Stimulated activated CD4-positive, alpha-beta T cell treated with anti-CD3 and anti-CD28 coated beads, Interleukin-12 subunit alpha, Interleukin-12 subunit beta, amount 100 ng/mL, for 48 hours (primary cell): ENCODE results near the gene PPIAL4G.
"Not testable (repeated sequence)": the region's sequence is repeated elsewhere in the genome, so short reads cannot be mapped to it uniquely, and the experiment has no call there.

Experiments used
- DNase-seq, 3 donors: peaks; one replicate each; pipeline ENCODE4 v3.0.0-alpha.2; 2020; ENCODE audit warnings: low read depth in 2 of 3, low spot score in 1 of 3

PPIAL4G gene

DNA sequence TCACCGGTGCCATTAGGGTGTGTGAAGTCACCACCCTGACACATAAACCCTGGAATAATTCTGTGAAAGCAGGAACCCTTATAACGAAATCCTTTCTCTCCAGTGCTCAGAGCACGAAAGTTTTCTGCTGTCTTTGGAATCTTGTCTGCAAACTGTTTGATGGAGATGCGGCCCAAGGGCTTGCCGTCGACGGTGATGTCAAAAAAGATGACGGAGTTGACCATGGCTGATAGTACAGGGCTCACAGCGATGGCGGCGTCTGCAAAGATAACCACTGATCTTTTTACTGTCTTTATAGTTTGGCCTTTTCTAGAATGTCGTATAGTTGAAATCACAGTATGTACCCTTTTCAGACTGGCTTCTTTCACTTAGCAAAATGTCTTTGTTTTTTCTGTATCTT is at the start of gene PPIAL4G:
TSS of gene PPIAL4G (minus strand) at position 274 of the 400 bp plus-strand sequence. CDS start at position 224, 50 bp downstream.
- not testable (repeated sequence) for DNase-seq

DNA sequence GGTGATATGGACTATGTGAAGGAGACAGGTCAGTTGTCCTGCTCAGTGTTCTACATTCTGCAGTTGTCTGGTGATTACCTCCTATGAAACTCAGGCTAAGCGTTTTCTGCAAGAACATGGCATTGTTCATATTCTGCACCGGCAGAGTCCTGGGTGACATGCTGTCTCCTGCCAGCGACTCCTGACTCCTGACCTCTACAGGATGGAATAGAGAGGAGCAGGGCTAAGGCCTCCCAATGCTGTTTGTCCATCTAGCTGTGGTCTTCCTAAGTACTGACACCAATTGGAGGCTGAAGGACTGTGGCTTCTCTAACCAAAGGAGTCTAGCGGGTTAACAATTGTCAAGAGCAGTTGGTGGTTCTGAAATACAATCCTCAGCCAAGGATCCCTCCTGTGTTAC is 49.1 kb upstream of the PPIAL4G start:
- DNase-seq, result not testable (repeated sequence)

- DNase-seq, result peak; percentile 53 to 68 (median 62)
Measured at GRCh38 chr1:148529101-148529567, 46.0 kb upstream of the PPIAL4G start.

DNA sequence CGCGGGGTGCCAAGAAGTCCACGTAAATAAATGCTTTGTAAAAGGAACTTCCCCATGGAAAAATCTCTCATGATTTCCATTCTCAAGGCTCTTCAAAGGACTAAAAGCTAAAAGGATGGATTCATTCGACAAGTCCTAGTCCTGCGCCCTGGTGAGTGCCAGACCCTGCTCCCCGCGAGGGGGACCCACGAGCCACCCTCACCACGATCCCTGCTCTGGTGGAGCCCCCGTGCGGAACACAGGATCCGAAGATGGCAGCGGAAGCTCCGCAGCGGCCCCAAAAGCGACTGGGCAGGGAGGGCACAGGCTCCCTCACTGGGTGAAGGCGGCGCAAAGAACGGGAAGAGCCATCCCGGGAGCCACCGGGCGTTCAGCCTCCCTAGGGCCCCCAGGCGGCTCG is 45.5 kb upstream of the PPIAL4G start:
- DNase-seq, result not testable (repeated sequence)

GRCh38 chr1:148526587-148526986 is 43.5 kb upstream of the PPIAL4G start:
- not testable (repeated sequence) for DNase-seq

DNA sequence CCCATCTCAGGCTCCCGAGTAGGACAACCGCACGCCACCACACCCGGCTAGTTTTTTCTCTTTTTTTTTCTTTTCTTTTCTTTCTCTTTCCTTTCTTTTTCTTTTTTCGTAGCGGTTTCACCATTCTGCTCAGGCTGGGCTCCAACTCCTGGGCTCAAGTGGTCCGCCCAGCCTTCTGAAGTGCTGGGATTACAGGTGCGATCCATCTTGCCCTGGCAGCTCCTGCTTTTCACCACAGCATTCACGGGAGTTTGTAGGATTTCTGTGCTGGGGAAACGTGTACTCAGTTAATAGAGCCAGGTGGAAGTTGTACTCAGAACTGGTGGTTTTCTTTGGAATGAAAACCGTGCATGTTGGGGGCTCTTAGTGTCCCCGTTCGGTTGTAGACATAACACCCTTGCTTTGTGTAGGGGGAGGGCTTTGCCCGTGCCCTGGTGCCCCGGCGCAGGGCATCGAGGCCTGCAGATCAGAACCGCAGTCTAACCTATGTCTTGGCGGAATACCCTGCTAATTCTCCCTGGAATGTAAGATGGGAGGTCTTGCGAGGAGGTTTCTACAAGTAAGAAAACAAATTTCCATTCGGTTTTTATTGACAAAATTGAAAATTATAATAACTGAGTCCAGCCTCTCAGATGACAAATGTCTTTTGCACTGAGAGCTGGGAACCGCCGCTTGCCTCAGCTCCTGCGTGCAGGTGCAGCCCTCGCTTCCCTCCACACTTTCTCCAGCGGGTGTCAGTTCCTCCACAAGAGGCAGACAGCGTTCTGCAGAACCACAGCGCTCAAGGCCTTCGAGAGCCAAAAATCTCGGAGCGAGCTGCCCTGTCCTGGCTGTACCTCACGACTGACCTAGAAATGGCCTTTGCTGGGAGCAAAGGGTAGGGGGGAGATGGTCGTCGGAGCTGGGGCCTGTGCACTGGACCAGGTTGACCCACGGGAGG is 40.4 kb upstream of the PPIAL4G start:
- not testable (repeated sequence) for DNase-seq

- peak; percentile 86 to 93 (median 93) for DNase-seq
Measured at GRCh38 chr1:148522561-148523204, 39.6 kb upstream of the PPIAL4G start.

DNA sequence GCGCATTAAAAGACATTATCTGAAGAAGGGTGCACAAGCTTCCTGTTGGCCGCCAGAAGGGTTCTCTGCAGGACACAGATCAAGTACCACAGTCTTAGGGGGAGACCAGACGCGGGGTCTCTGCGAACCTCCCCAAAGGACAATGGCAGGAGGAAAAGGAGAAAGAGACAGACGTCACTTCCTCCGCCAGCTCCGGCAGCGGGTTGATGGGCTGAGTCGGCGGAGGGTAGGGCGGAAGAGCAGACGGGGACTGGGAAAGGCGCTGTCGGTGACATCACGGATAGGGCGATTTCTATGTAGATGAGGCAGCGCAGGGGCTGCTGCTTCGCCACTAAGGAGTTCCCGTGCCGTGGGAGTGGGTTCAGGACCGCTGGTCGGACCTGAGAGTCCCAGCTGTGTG is 39.0 kb upstream of the PPIAL4G start:
- peak; percentile 60 to 82 (median 75) for DNase-seq

- not testable (repeated sequence) for DNase-seq
Measured at GRCh38 chr1:148514310-148514709, 31.2 kb upstream of the PPIAL4G start.

DNA sequence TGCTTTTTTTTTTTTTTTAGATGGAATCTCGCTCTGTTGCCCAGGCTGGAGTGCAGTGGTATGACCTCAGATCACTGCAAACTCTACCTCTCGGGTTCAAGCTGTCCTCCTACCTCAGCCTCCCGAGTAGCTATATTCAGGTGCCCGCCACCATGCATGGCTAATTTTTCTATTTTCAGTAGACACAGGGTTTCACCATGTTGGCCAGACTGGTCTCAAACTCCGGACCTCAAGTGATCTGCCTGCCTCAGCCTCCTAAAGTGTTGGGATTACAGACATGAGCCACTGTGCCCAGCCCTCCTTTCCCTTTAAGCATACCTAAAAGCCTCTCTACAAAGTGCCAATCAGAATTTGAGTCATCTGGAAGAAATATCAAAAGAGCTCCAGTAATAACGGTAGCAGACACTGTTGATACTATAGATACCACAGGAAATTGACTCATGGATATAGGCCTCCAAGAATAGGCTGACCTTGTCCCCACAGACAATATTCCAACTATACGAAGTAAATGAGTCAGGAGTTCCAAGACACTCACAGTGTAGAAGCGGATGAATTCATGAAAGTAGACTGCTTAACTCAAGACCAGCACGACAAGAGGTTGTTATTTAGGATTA is 29.6 kb upstream of the PPIAL4G start:
- not testable (repeated sequence) for DNase-seq

GRCh38 chr1:148493933-148494332 is 10.8 kb upstream of the PPIAL4G start:
- DNase-seq, result not testable (repeated sequence)

- DNase-seq, result peak in 1 of 3 donors; percentile 2
Measured at GRCh38 chr1:148481134-148481533, 2.0 kb downstream of the PPIAL4G start.

DNA sequence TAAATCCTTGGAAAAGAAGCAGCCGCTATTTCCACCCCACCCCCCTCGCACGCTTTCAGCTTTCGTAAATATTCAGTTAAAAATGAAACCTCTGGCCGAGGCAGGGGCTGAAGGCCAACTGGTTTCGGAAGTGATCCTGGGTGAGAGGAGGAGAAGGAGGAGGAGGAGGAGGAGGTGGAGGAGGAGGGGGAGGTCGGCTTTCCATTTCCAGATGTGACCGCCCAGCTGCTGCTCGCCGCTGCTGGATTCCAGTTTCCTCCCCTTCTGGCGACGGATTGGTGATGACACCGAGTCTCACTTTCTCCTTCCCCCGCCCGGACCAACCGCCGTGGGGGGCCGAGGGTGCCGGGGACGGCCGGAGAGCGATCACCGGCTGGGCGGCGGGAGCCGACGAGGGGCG is 23.4 kb downstream of the PPIAL4G start:
- DNase-seq, result not testable (repeated sequence)

GRCh38 chr1:148458901-148459581 is 24.1 kb downstream of the PPIAL4G start:
- DNase-seq, result peak; percentile 16 to 35 (median 20)

DNA sequence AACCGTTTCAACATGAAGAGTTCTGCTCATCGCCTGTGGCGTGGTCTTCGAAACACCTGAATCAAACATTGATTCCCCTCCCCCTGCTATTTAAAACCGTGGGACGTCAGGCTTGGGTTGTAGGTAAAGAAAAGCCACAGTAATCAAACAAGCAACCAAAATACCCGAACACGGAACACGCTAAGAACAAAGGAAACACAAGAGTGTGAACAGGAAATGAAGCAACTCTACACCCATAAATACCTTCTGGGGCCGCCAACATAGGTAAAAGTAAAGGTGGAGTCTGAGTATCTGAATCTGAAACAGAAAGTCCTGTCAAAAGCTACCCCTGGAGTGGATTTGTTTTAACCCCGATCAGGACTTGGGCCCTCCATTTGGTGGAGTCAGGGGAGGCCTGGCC is 24.7 kb downstream of the PPIAL4G start:
- peak; percentile 4 to 24 (median 5) for DNase-seq

- not testable (repeated sequence) for DNase-seq
Measured at GRCh38 chr1:148452845-148453244, 30.3 kb downstream of the PPIAL4G start.

- DNase-seq, result not testable (repeated sequence)
Measured at GRCh38 chr1:148439654-148440325, 43.3 kb downstream of the PPIAL4G start.

DNA sequence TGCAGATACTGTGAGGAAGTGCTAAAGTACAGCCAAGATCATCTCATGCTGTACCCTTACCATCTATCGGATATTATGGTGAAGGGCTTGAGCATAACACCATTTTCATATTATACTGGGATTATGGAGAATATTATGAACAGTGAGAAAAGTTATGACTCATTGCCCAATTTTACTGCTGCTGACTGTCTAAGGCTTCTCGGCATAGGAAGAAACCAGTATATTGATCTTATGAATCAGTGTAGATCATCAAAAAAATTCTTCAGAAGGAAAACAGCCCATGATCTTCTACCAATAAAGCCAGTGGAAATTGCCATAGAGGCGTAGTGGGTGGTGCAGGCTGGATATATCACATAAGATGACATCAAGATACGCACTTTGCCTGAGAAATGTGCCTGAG is 47.7 kb downstream of the PPIAL4G start:
- DNase-seq, result no peak

- DNase-seq, result no peak
Measured at GRCh38 chr1:148434832-148435231, 48.3 kb downstream of the PPIAL4G start.

- not testable (repeated sequence) for DNase-seq
Measured at GRCh38 chr1:148432916-148433317, 50.2 kb downstream of the PPIAL4G start.
